Breast epithelium (tissue), 3 donors: Measurements from ENCODE around the gene KLHL6.

Experiments used
- CTCF ChIP-seq, 3 donors: fragments of 450-650 bp; IDR thresholded peaks; one replicate each; pipeline ENCODE4 v1.5.1; 2016 to 2017; ENCODE audit warnings: antibody characterized with exemption in 3 of 3, mild to moderate bottlenecking in 3 of 3, moderate library complexity in 3 of 3
- POLR2AphosphoS5 ChIP-seq, 3 donors: sonication (generic); formaldehyde crosslinking; IDR thresholded peaks; one replicate each; pipeline ENCODE4 v1.6.1; 2017; ENCODE audit warnings: antibody characterized with exemption in 3 of 3

- TF ChIP-seq CTCF (IDR thresholded peaks at IDR 0.05) (no peak), POLR2AphosphoS5 (IDR thresholded peaks at IDR 0.05) (no peak)
These were observed 81.5 kb downstream of the KLHL6 start for GRCh38 chr3:183473969-183474368.
